ENCODE measurements around the gene CAPN12. TPM values are rescaled to one million over a fixed set of nuclear protein-coding genes. Genes with fewer than 3 reads are reported as not detected.

Gene CAPN12
- total RNA-seq, 1 donor, result 1.8 TPM

DNA sequence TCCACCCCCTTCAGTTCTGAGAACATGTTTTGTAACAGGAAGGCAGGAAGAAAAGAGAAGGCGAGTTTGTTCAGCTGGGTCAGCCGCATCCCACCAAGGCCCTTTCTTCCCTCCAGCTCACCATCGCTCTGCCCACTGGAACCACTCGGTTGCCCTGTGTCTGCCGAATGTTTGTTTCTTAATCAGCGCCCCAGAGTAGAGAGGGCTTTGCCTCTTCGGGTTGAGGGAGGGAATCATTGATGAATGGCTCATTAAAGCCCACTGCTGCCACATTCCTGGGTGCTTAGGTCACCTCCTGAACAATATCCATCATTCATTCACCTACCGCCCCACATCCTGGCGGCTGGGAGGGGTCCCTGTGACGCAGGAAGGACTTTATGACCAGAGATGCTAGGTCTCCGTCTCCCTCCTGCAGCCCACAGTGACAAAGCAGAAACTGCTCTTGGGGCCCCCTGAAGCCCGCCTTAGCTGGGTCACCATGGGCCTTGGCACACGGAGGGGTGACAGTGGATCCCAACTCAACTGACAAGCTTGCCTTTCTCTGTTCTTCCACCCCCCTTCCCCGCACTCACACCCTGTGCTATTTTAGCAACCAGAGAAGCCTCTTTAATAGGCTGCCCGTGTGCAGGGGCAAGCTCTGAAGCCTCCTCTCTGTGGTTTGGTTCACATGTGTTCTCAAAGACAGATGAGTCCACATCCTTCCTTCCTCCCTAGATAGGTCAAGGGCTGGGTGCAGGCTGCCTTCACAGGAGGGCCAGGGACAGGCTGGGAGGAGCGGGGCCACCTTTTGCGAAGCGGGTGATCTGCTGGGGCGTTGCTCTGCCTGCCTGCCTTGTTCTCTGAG lies 50.7 kb downstream of the CAPN12 start:
- Histone ChIP-seq H3K4me3 (ENCODE audit: low read length) (no peak overlapping the region), H3K9me3 (ENCODE audit: low read depth, low read length) (no peaks in the 10 kb centered on the region), H3K27me3 (ENCODE audit: insufficient read depth, low read length) (no peaks in the 10 kb centered on the region), H3K4me1 (ENCODE audit: insufficient read depth, low read length) (peaks cover 89% of the 10 kb centered on the region)

DNA sequence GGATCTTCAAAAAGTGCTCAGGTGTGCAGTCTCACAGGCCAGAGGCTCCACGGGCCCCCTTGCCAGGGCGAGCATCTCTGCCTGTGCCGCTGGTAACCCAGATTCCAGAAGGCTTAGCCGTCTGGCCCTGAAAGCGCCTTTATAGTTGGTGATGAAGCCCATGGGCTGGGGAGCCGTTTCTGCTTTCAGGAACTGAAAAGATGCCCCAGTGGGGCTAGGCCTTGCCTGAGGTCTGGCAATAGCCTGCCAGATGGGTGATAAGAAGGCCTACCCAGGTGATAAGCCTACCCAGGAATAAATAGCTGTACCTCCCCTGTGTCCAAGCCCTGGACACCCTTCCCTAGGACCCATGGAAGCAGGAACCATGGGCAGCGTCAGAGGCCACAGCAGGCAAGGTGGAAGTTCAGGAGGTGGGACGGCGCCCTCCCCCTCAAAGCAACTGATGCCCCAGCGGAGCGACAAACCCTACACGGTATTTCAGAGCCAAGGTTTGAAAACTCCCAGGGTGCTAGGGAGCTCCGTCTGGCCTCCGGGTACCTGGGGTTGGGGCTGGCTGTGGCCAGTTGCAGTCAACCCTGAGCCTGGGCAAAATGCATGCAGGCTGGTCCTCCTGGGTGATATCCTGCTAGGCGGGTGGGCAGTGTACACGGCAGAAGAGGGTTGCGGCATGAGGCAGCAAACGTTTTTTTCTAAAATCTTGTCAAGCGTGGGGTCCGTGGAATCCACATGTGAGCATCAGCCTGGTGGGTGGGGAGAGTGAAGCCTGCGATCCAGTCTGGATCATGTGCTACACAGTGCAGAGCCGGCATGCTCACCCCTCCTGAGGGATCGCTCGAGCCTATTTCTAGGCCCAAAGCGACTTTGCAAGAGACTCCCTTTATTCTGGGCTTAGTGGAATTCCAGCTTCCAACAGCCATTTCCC lies 51.6 kb downstream of the CAPN12 start:
- H3K27me3 ChIP-seq (ENCODE audit: insufficient read depth, low read length), result no peaks in the 10 kb centered on the region
- H3K4me1 ChIP-seq (ENCODE audit: insufficient read depth, low read length), result peaks cover 90% of the 10 kb centered on the region
- H3K9me3 ChIP-seq (ENCODE audit: low read depth, low read length), result no peaks in the 10 kb centered on the region
- H3K4me3 ChIP-seq (ENCODE audit: low read length), result no peak overlapping the region

DNA sequence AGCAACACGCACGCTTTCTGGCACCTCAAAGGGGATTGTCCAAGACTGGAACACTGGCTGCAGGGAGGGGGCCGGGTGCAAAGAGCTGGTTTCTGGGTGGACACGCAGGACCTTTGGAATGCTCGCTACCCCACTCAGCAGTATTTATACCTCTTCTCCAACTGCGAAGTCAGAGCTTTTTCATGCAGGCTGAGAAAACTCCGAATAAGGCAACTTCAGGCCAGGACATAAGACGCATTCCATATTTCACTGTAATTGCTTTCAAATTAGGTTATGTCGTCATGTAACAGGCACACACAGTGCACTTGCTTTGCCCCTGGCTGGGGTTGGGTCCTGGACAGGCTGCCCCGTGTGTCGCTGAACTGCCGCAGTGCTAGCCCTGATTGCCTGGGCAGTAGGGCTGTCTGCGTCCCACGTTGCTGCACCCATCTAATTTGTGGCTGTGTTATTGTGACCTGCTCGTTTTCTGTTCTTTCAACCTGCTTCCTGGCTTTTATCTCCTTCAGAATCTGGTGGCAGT lies 52.3 kb downstream of the CAPN12 start:
- H3K27me3 ChIP-seq (ENCODE audit: insufficient read depth, low read length), result no peaks in the 10 kb centered on the region
- H3K4me3 ChIP-seq (ENCODE audit: low read length), result no peak overlapping the region
- H3K4me1 ChIP-seq (ENCODE audit: insufficient read depth, low read length), result peaks cover 92% of the 10 kb centered on the region
- H3K9me3 ChIP-seq (ENCODE audit: low read depth, low read length), result no peaks in the 10 kb centered on the region

DNA sequence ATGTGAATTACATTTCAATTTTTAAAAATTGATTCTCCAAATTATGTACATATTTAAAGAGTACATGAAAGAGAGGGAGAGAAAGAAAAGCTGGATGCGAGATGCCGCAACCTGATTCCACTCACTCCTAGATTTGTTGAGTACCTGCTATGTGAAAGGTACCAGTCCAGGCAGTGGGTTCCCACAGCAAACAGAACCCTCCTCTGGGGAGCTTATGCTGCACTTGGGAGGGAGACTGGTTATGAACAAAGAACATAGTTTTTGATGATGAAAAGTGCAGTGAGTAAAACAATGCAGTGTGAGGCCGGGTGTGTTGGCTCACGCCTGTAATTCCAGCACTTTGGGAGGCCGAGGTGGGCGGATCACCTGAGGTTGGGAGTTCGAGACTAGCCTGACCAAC lies 53.4 kb downstream of the CAPN12 start:
- Histone ChIP-seq H3K9me3 (ENCODE audit: low read depth, low read length) (no peaks in the 10 kb centered on the region), H3K27me3 (ENCODE audit: insufficient read depth, low read length) (no peaks in the 10 kb centered on the region), H3K4me3 (ENCODE audit: low read length) (no peak overlapping the region), H3K4me1 (ENCODE audit: insufficient read depth, low read length) (peaks cover 93% of the 10 kb centered on the region)

DNA sequence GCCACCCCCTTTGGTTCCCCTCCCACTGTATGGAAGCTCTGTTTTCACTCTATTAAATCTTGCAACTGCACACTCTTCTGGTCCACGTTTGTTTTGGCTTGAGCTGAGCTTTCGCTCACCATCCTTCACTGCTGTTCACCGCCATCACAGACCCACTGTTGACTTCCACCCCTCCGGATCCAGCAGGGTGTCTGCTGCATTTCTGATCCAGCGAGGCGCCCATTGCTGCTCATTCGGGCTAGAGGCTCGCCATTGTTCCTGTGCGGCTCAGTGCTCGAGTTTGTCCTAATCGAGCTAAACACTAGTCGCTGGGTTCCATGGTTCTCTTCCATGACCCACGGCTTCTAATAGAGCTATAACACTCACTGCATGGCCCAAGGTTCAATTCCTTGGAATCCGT lies 54.1 kb downstream of the CAPN12 start:
- Histone ChIP-seq H3K9me3 (ENCODE audit: low read depth, low read length) (no peaks in the 10 kb centered on the region), H3K27me3 (ENCODE audit: insufficient read depth, low read length) (no peaks in the 10 kb centered on the region), H3K4me1 (ENCODE audit: insufficient read depth, low read length) (peaks cover 93% of the 10 kb centered on the region), H3K4me3 (ENCODE audit: low read length) (no peak overlapping the region)

DNA sequence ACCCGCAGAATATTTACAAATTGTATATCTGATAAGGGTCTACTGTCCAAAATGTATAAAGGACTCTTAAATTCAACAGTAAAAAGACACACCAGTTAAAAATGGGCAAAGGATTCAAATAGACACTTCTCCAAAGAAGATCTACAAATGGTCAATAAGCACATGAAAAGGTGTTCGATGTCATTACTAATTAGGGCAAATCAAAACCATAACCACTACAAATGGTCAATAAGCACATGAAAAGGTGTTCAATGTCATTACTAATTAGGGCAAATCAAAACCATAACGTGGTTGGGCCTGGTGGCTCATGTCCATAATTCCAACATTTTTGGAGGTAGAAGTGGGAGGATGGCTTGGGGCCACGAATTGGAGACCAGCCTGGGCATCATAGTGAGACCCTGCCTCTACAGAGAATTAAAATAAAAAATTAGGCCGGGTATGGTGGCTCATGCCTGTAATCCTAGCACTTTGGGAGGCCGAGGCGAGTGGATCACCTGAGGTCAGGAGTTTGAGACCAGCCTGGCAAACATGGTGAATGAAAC lies 56.4 kb downstream of the CAPN12 start:
- Histone ChIP-seq H3K9me3 (ENCODE audit: low read depth, low read length) (no peaks in the 10 kb centered on the region), H3K4me1 (ENCODE audit: insufficient read depth, low read length) (peaks cover 93% of the 10 kb centered on the region), H3K27me3 (ENCODE audit: insufficient read depth, low read length) (no peaks in the 10 kb centered on the region), H3K4me3 (ENCODE audit: low read length) (no peak overlapping the region)

DNA sequence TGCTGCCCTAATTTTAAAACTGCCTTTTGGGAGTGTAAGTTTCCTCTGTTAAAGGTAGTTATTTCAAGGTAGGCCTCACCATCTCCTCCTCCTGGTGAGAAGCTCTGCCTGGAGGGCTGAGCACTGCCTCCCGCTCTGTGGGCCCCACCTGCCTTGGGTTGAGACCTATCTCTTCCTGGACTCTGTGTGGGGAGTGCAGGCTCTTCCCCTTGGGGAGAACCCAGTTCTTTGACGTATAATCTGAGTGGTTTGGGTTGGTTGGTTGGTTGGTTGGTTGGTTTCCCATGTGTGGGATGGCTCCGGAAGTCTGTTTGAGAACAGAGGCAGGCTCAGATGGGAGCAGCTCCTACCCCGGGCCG lies 57.8 kb downstream of the CAPN12 start:
- Histone ChIP-seq H3K9me3 (ENCODE audit: low read depth, low read length) (no peaks in the 10 kb centered on the region), H3K4me3 (ENCODE audit: low read length) (no peak overlapping the region), H3K4me1 (ENCODE audit: insufficient read depth, low read length) (peaks cover 93% of the 10 kb centered on the region), H3K27me3 (ENCODE audit: insufficient read depth, low read length) (no peaks in the 10 kb centered on the region)

DNA sequence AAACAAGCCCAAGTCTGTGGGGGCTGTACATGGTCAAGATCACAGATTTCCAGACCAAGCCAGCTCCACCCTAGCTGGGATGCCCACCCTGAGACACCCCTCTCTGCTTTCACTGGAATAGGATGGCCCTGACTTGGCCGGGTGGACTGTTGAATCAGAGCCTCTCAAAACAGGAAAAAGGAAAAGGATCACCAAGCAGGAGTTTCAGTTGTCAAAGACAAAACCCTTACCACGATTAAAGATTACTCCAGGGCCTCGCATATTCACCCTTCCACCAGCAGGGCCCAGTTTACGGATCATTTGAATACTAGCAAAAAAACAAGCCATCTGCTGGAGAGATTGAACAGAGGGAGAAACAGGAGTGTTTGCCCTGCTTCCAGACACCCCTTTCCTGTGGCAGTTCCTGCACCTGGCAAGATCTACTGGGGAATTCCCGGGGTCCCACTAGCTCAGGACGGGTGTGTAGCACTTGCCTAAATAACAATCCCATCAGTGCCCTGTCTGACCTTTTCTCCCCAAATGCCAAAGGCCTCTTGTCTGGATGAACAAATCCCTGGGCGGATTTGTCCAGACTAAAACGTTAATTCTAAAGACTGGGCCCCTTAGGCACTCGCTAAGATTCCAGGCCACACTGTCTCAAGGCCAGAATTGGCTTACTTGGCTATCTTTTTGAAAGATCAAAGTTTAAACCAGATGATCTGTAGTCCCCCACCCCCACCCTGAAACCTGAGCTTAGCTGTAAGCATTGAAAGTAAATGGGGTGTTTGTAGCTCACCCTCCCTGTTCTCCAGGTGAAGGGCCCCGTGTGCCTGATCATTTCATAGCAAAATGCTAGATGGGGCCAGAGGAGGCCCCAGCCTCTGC lies 58.4 kb downstream of the CAPN12 start:
- Histone ChIP-seq H3K9me3 (ENCODE audit: low read depth, low read length) (no peaks in the 10 kb centered on the region), H3K4me1 (ENCODE audit: insufficient read depth, low read length) (peaks cover 93% of the 10 kb centered on the region), H3K4me3 (ENCODE audit: low read length) (no peak overlapping the region), H3K27me3 (ENCODE audit: insufficient read depth, low read length) (no peaks in the 10 kb centered on the region)

DNA sequence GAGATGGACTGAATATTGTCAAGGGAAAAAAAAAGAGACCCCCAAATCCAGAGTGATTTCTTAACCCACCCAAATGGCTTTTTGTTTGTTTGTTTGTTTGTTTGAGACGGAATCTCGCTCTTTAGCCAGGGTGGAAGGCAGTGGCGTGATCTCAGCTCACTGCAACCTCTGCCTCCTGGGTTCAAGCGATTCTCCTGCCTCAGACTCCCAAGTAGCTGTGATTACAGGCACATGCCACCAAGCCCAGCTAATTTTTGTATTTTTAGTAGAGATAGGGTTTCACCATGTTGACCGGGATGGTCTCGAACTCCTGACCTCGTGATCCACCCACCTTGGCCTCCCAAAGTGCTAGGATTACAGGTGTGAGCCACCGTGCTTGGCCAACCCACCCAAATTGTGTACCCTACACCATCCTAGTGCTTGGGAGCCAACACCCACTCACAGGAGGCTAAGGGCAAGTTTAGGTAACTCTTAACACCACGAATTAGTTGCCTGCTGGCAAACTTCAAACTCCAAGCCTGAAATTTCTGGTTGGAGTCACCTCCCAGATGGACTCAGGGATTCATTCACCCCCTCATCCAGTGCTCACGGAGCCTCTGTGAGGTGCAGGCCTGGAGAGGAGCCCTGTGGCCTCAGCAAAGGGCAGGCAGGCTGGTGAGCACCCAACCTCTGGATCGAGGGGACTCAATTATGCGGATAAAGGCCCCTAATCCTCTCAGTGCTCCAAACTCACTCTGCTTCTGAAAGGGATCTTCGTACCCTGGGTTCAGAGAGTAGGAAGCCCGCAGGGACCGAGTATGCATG lies 59.2 kb downstream of the CAPN12 start:
- Histone ChIP-seq H3K9me3 (ENCODE audit: low read depth, low read length) (no peaks in the 10 kb centered on the region), H3K4me3 (ENCODE audit: low read length) (no peak overlapping the region), H3K4me1 (ENCODE audit: insufficient read depth, low read length) (peaks cover 94% of the 10 kb centered on the region), H3K27me3 (ENCODE audit: insufficient read depth, low read length) (no peaks in the 10 kb centered on the region)

DNA sequence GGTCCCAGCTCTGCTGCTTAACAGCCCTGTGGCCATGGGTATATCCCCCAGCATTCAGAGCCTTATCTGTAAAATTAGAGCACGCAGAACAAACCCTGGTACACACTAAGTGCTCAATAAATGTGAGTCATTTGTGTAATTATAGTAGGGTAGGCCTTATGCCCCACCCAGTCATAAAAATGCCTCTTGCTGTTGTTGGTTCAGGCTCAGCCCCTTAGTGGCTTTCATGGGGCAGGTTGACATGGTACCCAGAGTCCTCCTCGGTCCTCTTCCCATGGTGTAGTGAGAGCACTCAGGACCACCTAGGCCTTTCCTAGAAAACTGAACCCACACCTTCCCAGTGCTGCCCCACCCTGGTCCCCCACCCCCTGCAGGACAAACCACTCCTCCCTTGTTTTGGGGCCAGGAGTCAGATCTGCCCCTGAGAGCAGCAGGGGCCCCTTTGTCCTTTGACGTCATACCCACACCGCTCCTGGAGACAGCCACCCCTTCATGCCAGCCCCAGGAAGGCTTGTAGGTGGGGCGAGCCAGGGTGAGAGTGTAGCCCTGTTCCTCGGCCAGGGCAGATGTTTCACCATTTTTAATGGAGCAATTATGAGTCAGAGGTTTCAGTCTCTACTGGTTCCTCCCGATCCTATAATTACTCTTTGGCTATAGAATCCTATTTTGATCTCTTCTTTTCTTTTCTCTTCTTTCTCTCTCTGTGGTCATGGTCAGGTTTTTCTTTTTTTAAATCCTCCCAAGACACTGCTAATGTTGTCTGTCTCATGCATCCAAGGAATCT lies 60.0 kb downstream of the CAPN12 start:
- no peak overlapping the region for H3K4me3 ChIP-seq (ENCODE audit: low read length)
- no peaks in the 10 kb centered on the region for H3K27me3 ChIP-seq (ENCODE audit: insufficient read depth, low read length)
- peaks cover 98% of the 10 kb centered on the region for H3K4me1 ChIP-seq (ENCODE audit: insufficient read depth, low read length)
- H3K9me3 ChIP-seq (ENCODE audit: low read depth, low read length), result no peaks in the 10 kb centered on the region

DNA sequence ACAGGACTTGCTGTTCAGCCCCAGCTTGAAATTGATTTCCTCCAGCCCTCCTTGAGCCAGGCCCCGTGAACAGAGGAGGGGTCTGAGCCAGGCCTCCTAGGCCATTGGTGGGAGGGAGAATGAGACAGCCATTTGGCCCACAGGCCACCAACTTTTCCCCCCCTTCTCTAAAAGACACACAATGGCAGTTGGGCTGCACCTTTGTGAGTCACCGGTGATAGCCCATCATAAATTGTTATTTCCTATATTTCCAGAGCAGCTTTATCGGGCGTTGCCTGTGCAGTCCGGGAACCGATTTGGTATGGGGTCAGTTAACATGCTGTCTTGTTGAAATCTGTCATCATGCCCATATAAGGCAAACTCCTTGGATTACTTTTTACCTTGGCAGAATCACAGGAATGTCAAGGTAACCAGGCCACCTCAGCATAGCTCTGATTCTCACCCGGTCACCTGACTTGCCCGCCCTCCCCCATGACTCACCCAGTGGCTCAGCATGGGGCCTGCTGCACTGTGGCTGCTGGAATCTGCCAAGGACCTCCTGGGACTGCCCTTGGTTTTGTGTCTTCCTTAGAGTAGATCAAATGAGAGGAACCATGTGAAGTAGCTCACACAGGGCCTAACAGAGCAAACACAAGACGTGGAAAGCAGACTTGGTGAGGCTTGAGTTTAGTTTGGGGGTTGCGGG lies 60.7 kb downstream of the CAPN12 start:
- Histone ChIP-seq H3K9me3 (ENCODE audit: low read depth, low read length) (no peaks in the 10 kb centered on the region), H3K27me3 (ENCODE audit: insufficient read depth, low read length) (no peaks in the 10 kb centered on the region), H3K4me3 (ENCODE audit: low read length) (no peak overlapping the region), H3K4me1 (ENCODE audit: insufficient read depth, low read length) (peaks cover 98% of the 10 kb centered on the region)

DNA sequence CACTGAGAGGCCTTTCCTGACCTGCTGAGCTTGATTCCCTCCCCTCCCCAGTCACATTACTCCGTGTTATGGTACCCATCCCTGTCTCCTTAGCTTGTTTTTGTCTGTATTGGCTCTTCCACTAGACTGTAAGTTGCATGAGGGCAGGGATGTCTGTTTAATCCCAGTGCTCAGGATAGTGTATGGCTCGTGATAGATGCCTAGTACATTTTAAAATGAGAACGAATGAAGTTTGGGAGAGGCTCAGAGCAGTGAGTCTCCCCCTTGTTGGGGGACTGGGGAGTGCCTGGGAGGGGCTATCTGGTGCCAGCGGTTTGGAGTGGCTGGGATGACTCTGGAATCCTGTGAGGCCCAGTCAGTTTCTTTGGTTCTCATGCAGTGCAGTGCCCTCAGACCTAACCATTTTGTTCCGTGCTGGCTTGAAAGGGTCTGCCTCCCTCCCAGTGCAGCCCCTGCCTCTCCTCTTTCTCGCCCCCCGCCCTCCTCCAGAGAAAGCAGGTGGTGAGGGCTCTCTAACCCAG lies 61.3 kb downstream of the CAPN12 start:
- H3K9me3 ChIP-seq (ENCODE audit: low read depth, low read length), result no peaks in the 10 kb centered on the region
- H3K27me3 ChIP-seq (ENCODE audit: insufficient read depth, low read length), result no peaks in the 10 kb centered on the region
- no peak overlapping the region for H3K4me3 ChIP-seq (ENCODE audit: low read length)
- H3K4me1 ChIP-seq (ENCODE audit: insufficient read depth, low read length), result peaks cover 98% of the 10 kb centered on the region

All from mononuclear cell (primary cell).